Measurements from ENCODE around the gene GPR176.

GPR176 gene

DNA sequence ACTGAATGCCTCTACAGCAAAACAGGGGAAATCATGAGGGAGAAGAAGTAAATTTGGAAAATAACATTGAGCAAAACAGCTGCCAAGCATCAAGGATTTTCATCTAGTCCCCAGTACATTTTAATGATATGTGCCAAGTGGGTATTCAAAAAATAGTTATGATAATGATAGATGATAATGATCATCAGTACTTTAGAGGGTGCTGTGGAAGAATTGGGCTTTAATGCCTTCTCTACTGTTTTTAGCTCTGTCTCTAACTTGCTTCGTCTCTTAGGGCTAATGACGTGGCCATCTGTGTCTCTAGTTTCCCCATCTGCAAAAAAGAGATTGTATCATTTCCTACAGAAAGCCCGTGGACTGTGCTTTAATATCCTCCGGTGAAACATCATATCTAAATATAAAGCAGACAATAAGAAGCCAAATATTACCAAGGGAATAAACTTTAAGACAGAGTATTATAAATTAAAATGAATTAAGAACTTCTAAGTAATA is 127.2 kb downstream of the GPR176 start:
- TF ChIP-seq, protein P1, sequence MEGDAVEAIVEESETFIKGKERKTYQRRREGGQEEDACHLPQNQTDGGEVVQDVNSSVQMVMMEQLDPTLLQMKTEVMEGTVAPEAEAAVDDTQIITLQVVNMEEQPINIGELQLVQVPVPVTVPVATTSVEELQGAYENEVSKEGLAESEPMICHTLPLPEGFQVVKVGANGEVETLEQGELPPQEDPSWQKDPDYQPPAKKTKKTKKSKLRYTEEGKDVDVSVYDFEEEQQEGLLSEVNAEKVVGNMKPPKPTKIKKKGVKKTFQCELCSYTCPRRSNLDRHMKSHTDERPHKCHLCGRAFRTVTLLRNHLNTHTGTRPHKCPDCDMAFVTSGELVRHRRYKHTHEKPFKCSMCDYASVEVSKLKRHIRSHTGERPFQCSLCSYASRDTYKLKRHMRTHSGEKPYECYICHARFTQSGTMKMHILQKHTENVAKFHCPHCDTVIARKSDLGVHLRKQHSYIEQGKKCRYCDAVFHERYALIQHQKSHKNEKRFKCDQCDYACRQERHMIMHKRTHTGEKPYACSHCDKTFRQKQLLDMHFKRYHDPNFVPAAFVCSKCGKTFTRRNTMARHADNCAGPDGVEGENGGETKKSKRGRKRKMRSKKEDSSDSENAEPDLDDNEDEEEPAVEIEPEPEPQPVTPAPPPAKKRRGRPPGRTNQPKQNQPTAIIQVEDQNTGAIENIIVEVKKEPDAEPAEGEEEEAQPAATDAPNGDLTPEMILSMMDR (IDR thresholded peaks at IDR 0.05; ENCODE audit: insufficient read depth, low read depth, low read length, missing control alignments) = no peak
- DNase-seq (ENCODE audit: low read depth) = no peak

DNA sequence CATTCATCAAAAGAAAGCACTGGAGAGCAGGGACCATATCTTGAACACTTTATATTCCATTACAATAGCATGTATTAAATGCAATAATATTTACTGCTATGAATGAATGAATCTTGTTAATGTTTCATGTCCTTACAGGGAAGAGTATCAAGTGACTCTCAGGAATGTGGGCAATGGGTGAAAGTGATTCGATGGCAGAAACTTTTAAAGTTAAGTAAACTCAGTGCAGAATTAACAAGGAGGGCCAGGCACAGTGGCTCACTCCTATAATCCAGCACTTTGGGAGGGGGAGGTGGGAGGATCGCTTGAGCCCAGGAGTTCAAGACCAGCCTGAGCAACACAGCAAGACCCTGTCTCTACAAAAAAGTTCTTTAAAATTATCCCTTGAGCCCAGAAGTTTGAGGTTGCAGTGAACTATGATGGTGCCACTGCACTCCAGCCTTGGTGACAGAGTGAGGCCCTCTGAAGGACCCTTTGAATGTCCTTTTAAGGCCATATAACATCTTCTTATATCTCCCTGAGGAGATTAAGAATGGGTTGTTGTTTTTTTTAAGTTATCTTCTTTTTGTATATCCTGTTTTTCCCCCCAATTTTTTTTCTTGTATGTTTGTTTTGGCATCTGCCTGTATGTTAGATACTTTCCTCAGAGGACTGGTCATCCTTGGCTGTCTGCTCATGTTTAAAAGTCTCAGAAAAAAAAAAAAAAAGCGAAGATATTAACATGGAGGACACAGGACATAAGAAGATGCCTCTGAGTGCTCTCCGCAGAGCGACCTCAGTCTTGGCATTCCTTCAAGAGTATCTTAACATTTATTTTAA is 127.8 kb downstream of the GPR176 start:
- TF ChIP-seq, protein P1 (IDR thresholded peaks at IDR 0.05; ENCODE audit: insufficient read depth, low read depth, low read length, missing control alignments) = no peak
- no peak for DNase-seq (ENCODE audit: low read depth)
- H3K4me3 ChIP-seq (ENCODE audit: low read depth, low read length) = no peak overlapping the region

More for the DNA sequence above, 127.2 kb downstream of the GPR176 start:
- no peak overlapping the region for H3K4me3 ChIP-seq (ENCODE audit: low read depth, low read length)

DNA sequence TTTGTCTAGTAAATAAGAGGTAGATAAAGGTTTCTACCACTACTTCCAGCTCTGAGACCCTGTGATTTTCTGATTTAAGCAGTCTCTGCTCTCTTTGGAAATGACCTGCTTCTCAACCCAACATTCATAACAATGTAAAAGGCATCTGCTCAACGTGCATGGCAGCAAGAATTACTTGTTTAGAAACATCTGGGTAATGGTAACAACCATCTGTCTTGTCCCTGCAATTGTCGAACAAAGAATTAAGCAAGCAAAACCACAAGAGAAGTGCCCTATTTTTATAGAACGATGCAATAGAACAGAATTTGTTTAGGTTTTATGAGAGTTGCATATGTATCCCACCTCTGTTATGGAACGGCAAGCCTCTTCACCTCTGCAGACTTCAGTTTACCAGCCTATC is 130.3 kb downstream of the GPR176 start:
- no peak for DNase-seq (ENCODE audit: low read depth)

DNA sequence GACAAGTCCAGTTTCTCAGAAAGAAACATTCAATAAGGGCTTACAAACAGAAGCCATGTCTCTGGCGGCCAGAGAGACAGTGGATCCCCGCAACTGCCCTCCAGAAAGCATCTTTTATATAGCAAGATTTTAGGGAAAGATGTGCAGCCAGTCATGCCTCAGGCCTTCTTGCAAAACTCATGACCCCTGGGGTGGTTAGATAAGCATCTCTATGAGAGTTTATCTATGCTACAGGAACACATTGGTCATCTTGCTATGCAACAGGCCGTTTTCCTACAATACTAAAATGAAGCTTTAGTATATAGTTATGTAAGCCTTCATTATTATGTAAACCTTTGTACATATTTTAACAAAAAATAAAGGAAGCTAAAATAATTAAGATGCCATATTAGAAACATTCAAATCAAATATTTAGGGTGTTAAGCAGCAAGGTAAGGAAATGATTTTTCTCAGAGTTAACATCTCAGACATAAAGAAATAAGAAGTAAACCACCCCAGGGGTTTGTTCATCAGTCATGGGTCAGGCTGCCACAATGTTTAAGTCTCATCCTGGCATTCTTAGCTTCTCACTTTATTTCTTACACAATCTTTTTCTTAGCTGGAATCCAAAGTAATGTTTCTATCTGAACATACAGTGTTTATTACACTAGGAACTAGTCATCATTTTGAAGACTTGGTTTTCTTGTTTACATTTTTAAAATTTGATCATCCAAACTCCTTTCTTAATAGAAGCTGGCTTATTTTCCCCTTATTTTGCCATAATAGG is 131.1 kb downstream of the GPR176 start:
- TF ChIP-seq, protein P1 (IDR thresholded peaks at IDR 0.05; ENCODE audit: insufficient read depth, low read depth, low read length, missing control alignments) = no peak
- no peak for DNase-seq (ENCODE audit: low read depth)
- H3K4me3 ChIP-seq (ENCODE audit: low read depth, low read length) = no peak overlapping the region

More for the DNA sequence above, 130.3 kb downstream of the GPR176 start:
- TF ChIP-seq, protein P1 (IDR thresholded peaks at IDR 0.05; ENCODE audit: insufficient read depth, low read depth, low read length, missing control alignments) = no peak
- H3K4me3 ChIP-seq (ENCODE audit: low read depth, low read length) = no peak overlapping the region

DNA sequence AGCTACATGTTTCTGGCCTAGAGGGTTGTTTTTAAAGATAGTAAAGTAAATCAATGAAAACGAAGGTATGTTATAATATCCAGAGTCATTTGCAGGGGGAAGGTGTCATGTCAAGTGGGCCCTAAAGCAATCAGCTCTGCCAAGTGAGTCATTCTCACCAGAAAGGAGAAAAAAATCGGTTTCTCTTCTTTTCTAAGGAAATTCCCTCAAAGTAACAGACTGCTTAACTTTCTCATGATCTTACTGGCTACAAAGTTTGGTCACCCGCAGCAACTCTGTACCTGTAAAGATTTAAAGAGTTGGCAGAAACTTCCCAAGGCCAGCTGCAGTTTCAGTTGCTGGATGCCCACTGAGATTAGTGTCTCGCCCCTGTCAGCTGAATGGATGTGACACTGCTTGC is 132.0 kb downstream of the GPR176 start:
- peak; percentile 57 for DNase-seq (ENCODE audit: low read depth)
- no peak overlapping the region for H3K4me3 ChIP-seq (ENCODE audit: low read depth, low read length)
- TF ChIP-seq, protein P1 (IDR thresholded peaks at IDR 0.05; ENCODE audit: insufficient read depth, low read depth, low read length, missing control alignments) = no peak

DNA sequence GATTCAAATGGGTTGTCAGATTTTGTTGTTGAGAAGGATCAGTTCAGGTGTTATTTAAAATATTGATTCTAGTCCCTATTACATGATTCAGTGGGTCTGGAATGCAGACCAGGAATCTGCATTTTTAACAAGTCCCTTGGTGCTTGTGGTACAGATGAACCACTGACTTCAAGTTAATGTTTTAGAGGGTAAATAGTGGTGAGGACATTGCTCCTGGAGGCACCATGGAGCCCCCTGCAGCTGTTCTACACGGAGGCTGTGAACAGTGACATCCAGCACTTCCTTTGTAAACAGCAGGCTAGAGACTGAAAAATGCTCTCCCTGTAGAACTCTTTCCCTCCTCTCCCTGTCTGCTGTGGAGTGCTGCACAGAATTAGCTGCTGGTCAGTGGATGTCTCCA is 132.6 kb downstream of the GPR176 start:
- no peak for DNase-seq (ENCODE audit: low read depth)
- no peak overlapping the region for H3K4me3 ChIP-seq (ENCODE audit: low read depth, low read length)
- TF ChIP-seq, protein P1 (IDR thresholded peaks at IDR 0.05; ENCODE audit: insufficient read depth, low read depth, low read length, missing control alignments) = no peak

Data from GM12865 (cell line).